A549 treated with RU486 at 1 μM for 4 hours (cell line): Measurements from ENCODE around the gene YLPM1. TPM values are rescaled to one million over a fixed set of nuclear protein-coding genes. Genes with fewer than 3 reads are reported as not detected.

Source experiments
- total RNA-seq: library from RNA; stranded (reverse); fragments of 200-300 nt; extraction: Qiagen RNA extraction; gene quantifications from 5 replicates; pipeline ENCODE4 v1.2.3, GENCODE V29; 2022; ENCODE audit warnings: low read depth

The YLPM1 gene
- total RNA-seq: 34.0 to 48.2 TPM (median 41.1 TPM) in 5 replicates

GRCh38 chr14:74762917-74763802 lies at the start of gene YLPM1:
Gene YLPM1, plus strand, starts transcription at chr14:74763316. Its CDS starts 174 bp downstream, at chr14:74763490.

DNA sequence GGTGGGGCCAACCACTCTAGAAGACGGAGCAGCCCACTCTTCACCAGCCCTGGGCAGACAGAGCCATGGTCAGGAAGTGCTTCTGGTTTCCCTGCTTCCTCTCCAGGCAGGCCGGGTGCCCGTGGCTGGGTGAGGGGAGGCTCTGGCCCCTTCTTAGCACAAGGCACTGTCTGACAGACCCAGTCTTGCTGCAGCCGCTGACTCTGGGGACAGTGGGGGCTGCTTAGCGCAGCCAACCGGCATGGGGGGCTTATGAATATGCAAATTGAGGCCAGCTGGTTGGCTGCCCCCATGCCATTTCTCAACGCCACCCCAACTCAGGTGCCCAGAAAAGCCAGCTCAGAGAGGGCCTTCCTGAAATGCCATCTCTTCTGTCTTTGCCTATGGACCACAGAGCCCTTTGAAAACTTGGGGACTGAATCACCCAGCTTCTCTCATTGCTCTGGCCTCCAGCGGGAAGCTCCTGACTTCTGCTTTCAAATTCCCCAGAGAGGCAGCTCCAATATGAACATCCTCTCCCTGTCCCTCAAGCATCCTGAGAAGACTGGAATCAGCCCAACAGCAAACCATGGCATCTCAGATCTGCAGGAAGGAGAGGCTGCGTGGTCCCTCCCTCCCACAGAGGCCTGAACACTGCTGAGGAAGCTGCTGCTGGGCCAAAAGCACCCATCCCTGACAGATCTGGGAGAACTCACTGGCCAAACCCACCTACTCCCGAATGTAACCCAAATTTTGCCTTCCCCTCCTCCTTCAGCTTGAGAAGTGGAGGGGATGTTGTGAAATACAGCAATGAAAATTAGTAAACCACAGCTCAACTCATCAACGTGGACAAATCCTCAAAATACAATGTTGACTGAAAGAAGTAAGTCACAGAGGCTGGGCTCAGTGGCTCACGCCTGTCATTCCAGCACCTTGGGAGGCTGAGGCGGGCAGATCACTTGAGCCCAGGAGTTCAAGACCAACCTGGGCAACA lies 113.1 kb downstream of the YLPM1 start, which contains the start of gene PROX2:
Gene PROX2, minus strand, starts transcription at position 205 of the 973 bp plus-strand sequence. CDS start 12,311 bp downstream, outside the sequence.

GRCh38 chr14:74881431-74882102 lies 118.5 kb downstream of the YLPM1 start, which contains the start of gene DLST:
Gene DLST, plus strand, starts transcription at chr14:74881916. Its CDS starts 38 bp downstream, at chr14:74881954.

Other genes with a start within 250 kb of the YLPM1 start
- 8.0 to 14.0 TPM (median 10.1 TPM) in 5 replicates for gene LTBP2, start 151.1 kb upstream of the YLPM1 start, total RNA-seq
- gene AREL1, start 50.2 kb upstream of the YLPM1 start, total RNA-seq: 20.7 to 26.5 TPM (median 25.8 TPM) in 5 replicates
- 38.6 to 73.8 TPM (median 50.3 TPM) in 5 replicates for gene FCF1, start 50.2 kb upstream of the YLPM1 start, total RNA-seq
- not detected in 5 replicates for gene PROX2, start 112.8 kb downstream of the YLPM1 start, total RNA-seq
- 88.4 to 101 TPM (median 92.1 TPM) in 5 replicates for gene DLST, start 118.6 kb downstream of the YLPM1 start, total RNA-seq
- 0.16 to 0.68 TPM (median 0.38 TPM) in 5 replicates for gene RPS6KL1, start 159.9 kb downstream of the YLPM1 start, total RNA-seq
- gene PGF, start 192.3 kb downstream of the YLPM1 start, total RNA-seq: 2.4 to 4.1 TPM (median 3.2 TPM) in 5 replicates
- 74.4 to 95.7 TPM (median 76.6 TPM) in 5 replicates for gene EIF2B2, start 239.6 kb downstream of the YLPM1 start, total RNA-seq